Measurements from ENCODE around the gene CETP.

The CETP gene

DNA sequence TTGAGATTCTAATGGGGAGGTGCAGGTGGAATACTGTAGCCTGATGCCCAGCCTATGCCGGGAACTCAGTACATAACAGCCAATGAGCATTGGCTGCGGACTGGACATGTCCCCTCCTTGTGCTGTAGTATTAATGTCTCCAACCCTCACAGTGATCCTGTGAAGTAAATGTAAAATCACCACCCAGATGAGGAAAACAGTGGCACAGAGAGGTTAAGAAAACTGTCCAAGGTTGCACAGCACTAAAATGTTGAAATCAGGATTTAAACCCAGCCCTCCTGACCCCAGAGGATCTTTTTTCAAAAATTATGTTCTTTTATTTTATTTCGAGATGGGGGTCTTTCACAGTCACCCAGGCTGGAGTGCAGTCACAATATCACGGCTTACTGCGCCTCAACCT lies 35.5 kb downstream of the CETP start:
- Histone ChIP-seq H3K4me1 (no peaks in the 10 kb centered on the region), H3K36me3 (ENCODE audit: control insufficient read depth, insufficient read depth, low read length) (no peaks in the 10 kb centered on the region), H3K4me3 (ENCODE audit: low read depth, low read length) (no peak overlapping the region), H2AFZ (no peak overlapping the region), H3K4me2 (ENCODE audit: low read length) (no peak overlapping the region), H3K27me3 (ENCODE audit: control insufficient read depth, insufficient read depth, low read length) (no peaks in the 10 kb centered on the region), H3K9me3 (ENCODE audit: control insufficient read depth, low read length) (no peaks in the 10 kb centered on the region), H3K27ac (no peak overlapping the region), H3K9ac (no peak overlapping the region), H3K79me2 (peaks cover 2% of the 10 kb centered on the region)
- TF ChIP-seq, protein P1, sequence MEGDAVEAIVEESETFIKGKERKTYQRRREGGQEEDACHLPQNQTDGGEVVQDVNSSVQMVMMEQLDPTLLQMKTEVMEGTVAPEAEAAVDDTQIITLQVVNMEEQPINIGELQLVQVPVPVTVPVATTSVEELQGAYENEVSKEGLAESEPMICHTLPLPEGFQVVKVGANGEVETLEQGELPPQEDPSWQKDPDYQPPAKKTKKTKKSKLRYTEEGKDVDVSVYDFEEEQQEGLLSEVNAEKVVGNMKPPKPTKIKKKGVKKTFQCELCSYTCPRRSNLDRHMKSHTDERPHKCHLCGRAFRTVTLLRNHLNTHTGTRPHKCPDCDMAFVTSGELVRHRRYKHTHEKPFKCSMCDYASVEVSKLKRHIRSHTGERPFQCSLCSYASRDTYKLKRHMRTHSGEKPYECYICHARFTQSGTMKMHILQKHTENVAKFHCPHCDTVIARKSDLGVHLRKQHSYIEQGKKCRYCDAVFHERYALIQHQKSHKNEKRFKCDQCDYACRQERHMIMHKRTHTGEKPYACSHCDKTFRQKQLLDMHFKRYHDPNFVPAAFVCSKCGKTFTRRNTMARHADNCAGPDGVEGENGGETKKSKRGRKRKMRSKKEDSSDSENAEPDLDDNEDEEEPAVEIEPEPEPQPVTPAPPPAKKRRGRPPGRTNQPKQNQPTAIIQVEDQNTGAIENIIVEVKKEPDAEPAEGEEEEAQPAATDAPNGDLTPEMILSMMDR (IDR thresholded peaks at IDR 0.05) = no peak

DNA sequence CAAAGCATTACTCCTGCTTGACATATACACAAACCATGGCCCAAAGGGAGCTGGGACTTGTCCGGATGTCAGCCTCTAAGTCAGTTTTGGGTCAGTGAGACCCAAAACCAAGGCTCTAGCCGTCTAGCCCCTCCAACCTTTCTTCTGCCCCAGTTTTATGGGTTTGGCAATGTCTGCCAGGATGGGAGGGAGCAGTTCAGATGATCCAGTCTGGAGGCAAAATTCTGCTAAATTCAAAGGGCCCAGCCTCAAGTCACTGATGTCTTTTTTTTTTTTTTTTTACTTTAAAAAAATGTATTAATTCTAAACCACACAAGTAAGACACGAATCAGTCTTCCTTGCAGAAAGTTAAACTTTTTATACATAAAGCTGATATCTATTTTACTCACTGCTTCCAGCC lies 36.2 kb downstream of the CETP start:
- no peaks in the 10 kb centered on the region for H3K4me1 ChIP-seq
- no peaks in the 10 kb centered on the region for H3K9me3 ChIP-seq (ENCODE audit: control insufficient read depth, low read length)
- H3K9ac ChIP-seq = no peak overlapping the region
- no peaks in the 10 kb centered on the region for H3K36me3 ChIP-seq (ENCODE audit: control insufficient read depth, insufficient read depth, low read length)
- TF ChIP-seq, protein P1 (IDR thresholded peaks at IDR 0.05) = no peak
- no peak overlapping the region for H3K27ac ChIP-seq
- H3K4me3 ChIP-seq (ENCODE audit: low read depth, low read length) = no peak overlapping the region
- H2AFZ ChIP-seq = no peak overlapping the region
- peaks cover 2% of the 10 kb centered on the region for H3K79me2 ChIP-seq
- no peaks in the 10 kb centered on the region for H3K27me3 ChIP-seq (ENCODE audit: control insufficient read depth, insufficient read depth, low read length)
- H3K4me2 ChIP-seq (ENCODE audit: low read length) = no peak overlapping the region

DNA sequence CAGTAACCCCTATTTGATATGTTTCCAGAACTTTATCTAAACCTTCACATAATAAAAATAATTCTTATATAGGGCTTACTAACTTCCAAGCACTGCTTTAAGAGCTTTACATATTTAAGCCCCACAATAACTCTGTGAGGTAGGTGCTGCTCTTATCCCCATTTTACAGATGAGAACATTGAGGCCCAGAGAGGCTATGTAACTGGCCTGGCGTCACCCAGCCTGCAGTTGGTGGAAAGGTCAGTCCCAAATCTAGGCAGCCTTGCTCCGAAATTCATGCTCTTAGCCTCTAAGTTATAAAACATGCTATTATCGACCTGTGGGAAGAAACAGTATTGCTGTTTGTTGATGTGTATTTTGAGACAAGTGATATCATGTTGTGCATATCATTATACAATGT lies 36.6 kb downstream of the CETP start:
- no peak overlapping the region for H3K27ac ChIP-seq
- H3K4me3 ChIP-seq (ENCODE audit: low read depth, low read length) = no peak overlapping the region
- H3K36me3 ChIP-seq (ENCODE audit: control insufficient read depth, insufficient read depth, low read length) = no peaks in the 10 kb centered on the region
- no peak overlapping the region for H2AFZ ChIP-seq
- H3K9ac ChIP-seq = no peak overlapping the region
- H3K27me3 ChIP-seq (ENCODE audit: control insufficient read depth, insufficient read depth, low read length) = no peaks in the 10 kb centered on the region
- peaks cover 2% of the 10 kb centered on the region for H3K79me2 ChIP-seq
- H3K4me2 ChIP-seq (ENCODE audit: low read length) = no peak overlapping the region
- H3K4me1 ChIP-seq = no peaks in the 10 kb centered on the region
- TF ChIP-seq, protein P1 (IDR thresholded peaks at IDR 0.05) = no peak
- no peaks in the 10 kb centered on the region for H3K9me3 ChIP-seq (ENCODE audit: control insufficient read depth, low read length)

DNA sequence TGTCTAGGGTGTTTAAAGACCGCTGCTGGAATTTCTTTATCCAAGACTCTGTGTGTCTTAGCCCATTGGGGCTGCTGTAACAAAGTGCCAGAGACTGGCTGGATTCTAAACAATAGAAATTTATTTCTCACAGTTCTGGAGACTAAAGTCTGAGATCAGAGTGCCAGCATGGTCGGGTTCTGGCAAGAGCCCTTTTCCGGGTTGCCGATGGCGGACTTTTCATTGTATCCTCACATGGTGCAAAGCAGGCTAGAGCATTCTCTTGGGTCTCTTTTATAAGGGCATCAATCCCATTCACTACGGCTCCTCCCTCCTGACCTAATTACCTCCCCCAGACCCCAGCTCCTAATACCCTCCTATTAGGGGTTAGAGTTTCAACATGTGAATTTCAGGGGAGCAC lies 37.1 kb downstream of the CETP start:
- Histone ChIP-seq H3K79me2 (peaks cover 2% of the 10 kb centered on the region), H3K9me3 (ENCODE audit: control insufficient read depth, low read length) (no peaks in the 10 kb centered on the region), H3K27me3 (ENCODE audit: control insufficient read depth, insufficient read depth, low read length) (no peaks in the 10 kb centered on the region), H3K4me1 (no peaks in the 10 kb centered on the region), H3K36me3 (ENCODE audit: control insufficient read depth, insufficient read depth, low read length) (no peaks in the 10 kb centered on the region), H2AFZ (no peak overlapping the region), H3K27ac (no peak overlapping the region), H3K4me3 (ENCODE audit: low read depth, low read length) (no peak overlapping the region), H3K9ac (no peak overlapping the region), H3K4me2 (ENCODE audit: low read length) (no peak overlapping the region)
- TF ChIP-seq, protein P1 (IDR thresholded peaks at IDR 0.05) = no peak

DNA sequence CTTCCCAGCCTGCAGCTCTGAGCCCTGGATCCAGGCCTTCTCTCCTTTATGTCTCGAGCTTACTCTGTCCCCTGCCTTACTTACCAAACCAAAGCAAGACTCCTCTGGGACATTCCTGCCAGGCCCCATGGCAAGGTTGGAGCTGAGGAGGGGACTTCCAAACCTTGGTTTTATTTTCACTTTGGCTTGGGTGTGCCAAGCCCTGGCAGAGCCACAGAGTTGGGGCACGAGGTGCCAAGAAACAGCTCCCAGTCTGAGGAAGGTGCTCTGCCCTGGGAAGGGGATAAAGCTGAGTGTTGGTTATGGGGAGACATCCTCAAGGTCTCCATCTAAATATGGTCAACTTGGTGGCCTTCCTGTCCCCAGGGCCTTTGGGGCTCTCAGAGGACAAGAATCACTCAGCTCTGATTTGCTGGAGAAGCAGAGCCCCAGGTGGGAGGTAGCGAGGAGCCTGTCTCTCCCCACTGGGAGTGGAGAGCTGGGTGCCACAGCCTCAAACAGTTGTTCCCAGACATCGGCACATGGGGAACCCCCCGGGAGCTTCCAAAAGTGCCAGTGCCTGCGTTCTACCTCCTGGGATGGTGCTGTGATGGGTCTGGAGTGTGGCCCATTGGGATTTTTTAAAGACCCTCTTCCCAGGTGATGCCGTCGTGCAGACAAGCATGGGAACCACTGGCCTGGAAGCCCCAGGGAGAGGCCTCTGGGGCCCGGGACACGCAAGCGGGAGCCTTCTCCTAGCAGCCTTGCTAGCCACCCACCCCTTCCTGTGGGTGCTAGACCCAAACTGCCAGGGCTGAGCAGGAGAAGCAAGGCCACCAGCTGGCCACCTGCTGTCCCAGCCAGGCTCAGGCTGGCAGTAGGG lies 37.9 kb downstream of the CETP start:
- Histone ChIP-seq H3K27me3 (ENCODE audit: control insufficient read depth, insufficient read depth, low read length) (no peaks in the 10 kb centered on the region), H3K36me3 (ENCODE audit: control insufficient read depth, insufficient read depth, low read length) (no peaks in the 10 kb centered on the region), H2AFZ (no peak overlapping the region), H3K4me2 (ENCODE audit: low read length) (no peak overlapping the region), H3K27ac (peak overlapping the region; percentile 13), H3K4me3 (ENCODE audit: low read depth, low read length) (no peak overlapping the region), H3K4me1 (no peaks in the 10 kb centered on the region), H3K9me3 (ENCODE audit: control insufficient read depth, low read length) (no peaks in the 10 kb centered on the region), H3K79me2 (peaks cover 2% of the 10 kb centered on the region), H3K9ac (no peak overlapping the region)
- TF ChIP-seq, protein P1 (IDR thresholded peaks at IDR 0.05) = no peak
